HepG2 (cell line): ENCODE data around the gene TLR3. TPM values are rescaled to one million over a fixed set of nuclear protein-coding genes. Genes with fewer than 3 reads are reported as not detected.

Experiments
- ATAC-seq: fragments of 200-7000 bp; cut with Tn5 transposase; 3 replicates; pipeline ENCODE4 v1.9.1; 2020; ENCODE audit warnings: mild to moderate bottlenecking, moderate library complexity
- BruUV-seq: library from RNA; stranded (reverse); fragments of 400-500 nt; replicated peaks from 2 replicates; lab custom pipeline; 2021; lab: Mats Ljungman, UMichigan
- CTCF ChIA-PET: fragments of 300-600 bp; formaldehyde crosslinking; extraction: SDS; loops from one replicate; lab custom pipeline; 2021; ENCODE audit warnings: low total read pairs, inconsistent platforms, low intra/inter-chr PET ratio; lab: Yijun Ruan, JAX
- POLR2A ChIA-PET: fragments of 350-600 bp; sonication (Branson Sonifier 250); formaldehyde crosslinking; loops from one replicate; lab custom pipeline; 2020; ENCODE audit warnings: antibody characterized with exemption, inconsistent platforms; lab: Yijun Ruan, JAX
- DNase-seq: peaks from one replicate; pipeline ENCODE4 v3.0.0-alpha.2; 2015; ENCODE audit warnings: low spot score
- FAIRE-seq: peaks from 3 replicates; lab custom pipeline; 2011; peaks lifted over from hg19 to GRCh38; lab: Jason Lieb, UNC
- H2AFZ ChIP-seq: one replicate; pipeline ENCODE4 v1.6.1; 2011; ENCODE audit warnings: low read length, inconsistent platforms
- H3K27ac ChIP-seq: fragments of 300-600 bp; 3 replicates; pipeline ENCODE4 v1.8.0; 2011; ENCODE audit warnings: mixed run types, mild to moderate bottlenecking, mixed read lengths, low read length, inconsistent platforms; ENCODE audit not compliant: insufficient read depth; ENCODE audit errors: extremely low read length
- H3K27me3 ChIP-seq, 2 experiments: fragments of 200-600 bp in 1 of 2; 2 replicates in 1 of 2; 3 replicates in 1 of 2; pipeline versions ENCODE4 v1.6.0 to v1.8.0; 2011; ENCODE audit warnings: low read length in 2 of 2, mild to moderate bottlenecking in 2 of 2, moderate library complexity in 2 of 2, inconsistent platforms in 1 of 2; ENCODE audit not compliant: insufficient read depth in 2 of 2, control insufficient read depth in 1 of 2
- H3K36me3 ChIP-seq, 2 experiments: fragments of 200-600 bp in 1 of 2; replicated peaks in 1 of 2; 2 replicates in 1 of 2; 3 replicates in 1 of 2; pipeline versions ENCODE4 v1.5.1 to v1.8.0; 2011; ENCODE audit warnings: low read length in 2 of 2, inconsistent platforms in 1 of 2; ENCODE audit not compliant: insufficient read depth in 2 of 2, control insufficient read depth in 1 of 2
- H3K4me1 ChIP-seq: 2 replicates; pipeline ENCODE4 v1.5.1; 2012; ENCODE audit warnings: low read length, inconsistent platforms; ENCODE audit not compliant: insufficient read depth
- H3K4me2 ChIP-seq: 2 replicates; pipeline ENCODE4 v1.6.0; 2011; ENCODE audit warnings: low read depth, low read length, inconsistent platforms
- H3K4me3 ChIP-seq, 3 experiments: fragments of 200-600 bp in 1 of 3; sonication (generic), shearing (Covaris generic) in 1 of 3; replicated peaks in 1 of 3; 2 replicates each; pipeline ENCODE4 v1.5.1; 2011 to 2016; ENCODE audit warnings: low read length in 3 of 3, inconsistent platforms in 2 of 3, low read depth in 2 of 3, mild to moderate bottlenecking in 2 of 3, control low read depth in 1 of 3, mixed read lengths in 1 of 3; ENCODE audit not compliant: insufficient read depth in 1 of 3
- H3K79me2 ChIP-seq: one replicate; pipeline ENCODE4 v1.6.1; 2011; ENCODE audit warnings: low read length, inconsistent platforms; ENCODE audit not compliant: insufficient read depth
- H3K9ac ChIP-seq: 2 replicates; pipeline ENCODE4 v1.6.0; 2011; ENCODE audit warnings: mild to moderate bottlenecking, low read depth, low read length, inconsistent platforms; ENCODE audit not compliant: insufficient read depth
- H3K9me3 ChIP-seq: 2 replicates; pipeline ENCODE4 v1.5.1; 2012; ENCODE audit warnings: mild to moderate bottlenecking, low read length
- H4K20me1 ChIP-seq: 2 replicates; pipeline ENCODE4 v1.6.0; 2011; ENCODE audit warnings: inconsistent platforms, mild to moderate bottlenecking, low read length, moderate library complexity; ENCODE audit not compliant: insufficient read depth
- ATF7 ChIP-seq, 2 experiments: fragments of 450-650 bp in 1 of 2; sonication (generic) in 1 of 2; formaldehyde crosslinking in 1 of 2; IDR thresholded peaks; 2 replicates each; pipeline versions ENCODE4 v1.4.0 to v1.6.1; 2016 to 2020; ENCODE audit warnings: antibody characterized with exemption in 1 of 2, mild to moderate bottlenecking in 1 of 2, missing genetic modification reagents in 1 of 2
- CREB1 ChIP-seq, 2 experiments: fragments of 450-650 bp in 1 of 2; IDR thresholded peaks; 2 replicates each; pipeline ENCODE4 v1.6.1; 2016 to 2017; ENCODE audit warnings: control low read depth in 1 of 2, mild to moderate bottlenecking in 1 of 2, missing compliant biosample characterization in 1 of 2, missing genetic modification characterization in 1 of 2
- GLI4 ChIP-seq: sonication (generic); formaldehyde crosslinking; IDR thresholded peaks from 2 replicates; pipeline ENCODE4 v1.5.1; 2020; ENCODE audit warnings: missing genetic modification reagents, mild to moderate bottlenecking, moderate library complexity, borderline replicate concordance
- WGBS: methylation state at CpG from one replicate; pipeline ENCODE4 v1.1.6; 2017; ENCODE audit warnings: low lambda C conversion rate; 5-methylcytosine and 5-hydroxymethylcytosine counted together
- in situ Hi-C: cut with HindIII; loops from 2 replicates; pipeline ENCODE4 v1.10.0; 2017; ENCODE audit warnings: low pct_unique_long_range_greater_than_20kb; ENCODE audit not compliant: extremely low pct_ligation_motif_present
- intact Hi-C: fragments of 100-400 bp; cut with micrococcal nuclease; formaldehyde crosslinking; loops from one replicate; pipeline ENCODE4 v1.10.0; 2022; ENCODE audit not compliant: unreplicated experiment
- polyA plus RNA-seq, 8 experiments: library from polyadenylated mRNA; depleted of rRNA in 3 of 8; stranded (reverse) in 7 of 8; unstranded in 1 of 8; fragments of >200 nt; fragmentation: Illumina TruSeq in 4 of 8; extraction: Trizol in 4 of 8; gene quantifications; 2 replicates each; pipeline versions ENCODE4 v1.2.1 to v1.2.3, GENCODE V29; 2011 to 2016; ENCODE audit warnings: low read depth in 4 of 8, missing spikeins in 1 of 8, mixed read lengths in 1 of 8; ENCODE audit not compliant: insufficient read depth in 1 of 8
- total RNA-seq, 5 experiments: library from RNA; depleted of rRNA; stranded (reverse); fragments of >200 nt; fragmentation: Illumina TruSeq; extraction: Trizol; gene quantifications; 2 replicates each; pipeline ENCODE4 v1.2.3, GENCODE V29; 2016; ENCODE audit warnings: low read depth in 1 of 5
- TF ChIP-seq, protein P1 (sequence below): sonication (generic); formaldehyde crosslinking; conservative IDR thresholded peaks from 2 replicates; pipeline ENCODE4 v1.8.0; 2022; ENCODE audit warnings: low read depth, missing genetic modification reagents

Gene TLR3
- total and polyA plus RNA-seq, 2 of the 13 experiments (the other 11 are each of a cell fraction or from before 2014, with no cell fraction given), result 0.11 to 0.38 TPM

DNA sequence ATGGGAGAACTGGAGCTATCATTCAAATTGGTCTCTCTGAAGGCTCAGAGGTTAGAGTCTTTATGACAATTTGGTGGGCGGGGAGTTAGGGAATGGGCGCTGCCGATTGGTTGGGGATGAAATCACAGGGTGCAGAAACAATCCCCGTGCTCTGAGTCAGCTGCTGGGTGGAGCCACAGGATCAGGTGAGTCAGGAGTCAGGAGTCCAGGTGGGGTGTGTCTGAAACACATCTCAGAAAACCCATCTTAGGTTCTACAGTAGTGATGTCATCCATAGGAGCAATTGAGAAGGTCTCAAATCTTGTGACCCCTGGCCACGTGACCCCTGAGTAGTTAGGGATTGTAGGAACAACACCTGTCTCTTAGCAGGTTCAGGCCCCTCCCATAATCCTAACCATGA lies 41.6 kb upstream of the TLR3 start:
- POLR2A ChIA-PET, result no interaction called here
- Histone ChIP-seq H3K4me2 (no peak overlapping the region), H3K4me1 (no peaks in the 10 kb centered on the region), H3K36me3 (no peaks in the 10 kb centered on the region), H3K4me3 (no peak overlapping the region), H3K27ac (no peak overlapping the region), H2AFZ (no peak overlapping the region), H3K9ac (no peak overlapping the region), H3K79me2 (no peaks in the 10 kb centered on the region), H3K9me3 (no peaks in the 10 kb centered on the region), H4K20me1 (no peaks in the 10 kb centered on the region), H3K27me3 (peaks cover 0 to 49% of the 10 kb centered on the region in 2 experiments; a peak in 3 of 5 replicates)
- in situ Hi-C loops, result loop anchor here (25.0 kb wide), 2 partner anchors 565 to 990 kb away; partner anchors contain the start of gene CCDC110
- no peak for FAIRE-seq
- 24% methylated on average over 4 of the region's 5 CpGs for WGBS
- TF ChIP-seq ATF7 (IDR thresholded peaks at IDR 0.05) (peak; percentile 68), ATF7 (CRISPR knock-in tag; IDR thresholded peaks at IDR 0.05) (no peak), GLI4 (CRISPR knock-in tag) (no peak), CREB1 (IDR thresholded peaks at IDR 0.05) (0 out of 2 replicates have a peak, but pooled peaks have one; percentile 31), CREB1 (CRISPR knock-in tag; IDR thresholded peaks at IDR 0.05) (no peak)
- TF ChIP-seq, protein P1, sequence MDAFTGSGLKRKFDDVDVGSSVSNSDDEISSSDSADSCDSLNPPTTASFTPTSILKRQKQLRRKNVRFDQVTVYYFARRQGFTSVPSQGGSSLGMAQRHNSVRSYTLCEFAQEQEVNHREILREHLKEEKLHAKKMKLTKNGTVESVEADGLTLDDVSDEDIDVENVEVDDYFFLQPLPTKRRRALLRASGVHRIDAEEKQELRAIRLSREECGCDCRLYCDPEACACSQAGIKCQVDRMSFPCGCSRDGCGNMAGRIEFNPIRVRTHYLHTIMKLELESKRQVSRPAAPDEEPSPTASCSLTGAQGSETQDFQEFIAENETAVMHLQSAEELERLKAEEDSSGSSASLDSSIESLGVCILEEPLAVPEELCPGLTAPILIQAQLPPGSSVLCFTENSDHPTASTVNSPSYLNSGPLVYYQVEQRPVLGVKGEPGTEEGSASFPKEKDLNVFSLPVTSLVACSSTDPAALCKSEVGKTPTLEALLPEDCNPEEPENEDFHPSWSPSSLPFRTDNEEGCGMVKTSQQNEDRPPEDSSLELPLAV, result no peak
- CTCF ChIA-PET, result no interaction called here
- no peak for DNase-seq
- intact Hi-C loops, result no loop called here
- no peak for ATAC-seq
- no TSS peak for BruUV-seq
